GM18519 (cell line): ENCODE results near the gene ALLC.

Experiments
- ATAC-seq: cut with Tn5 transposase; IDR thresholded peaks from one replicate; pipeline ENCODE4 v1.9.1; 2021; ENCODE audit warnings: mild to moderate bottlenecking, moderate library complexity; ENCODE audit not compliant: unreplicated experiment, low FRiP score

ALLC gene

DNA sequence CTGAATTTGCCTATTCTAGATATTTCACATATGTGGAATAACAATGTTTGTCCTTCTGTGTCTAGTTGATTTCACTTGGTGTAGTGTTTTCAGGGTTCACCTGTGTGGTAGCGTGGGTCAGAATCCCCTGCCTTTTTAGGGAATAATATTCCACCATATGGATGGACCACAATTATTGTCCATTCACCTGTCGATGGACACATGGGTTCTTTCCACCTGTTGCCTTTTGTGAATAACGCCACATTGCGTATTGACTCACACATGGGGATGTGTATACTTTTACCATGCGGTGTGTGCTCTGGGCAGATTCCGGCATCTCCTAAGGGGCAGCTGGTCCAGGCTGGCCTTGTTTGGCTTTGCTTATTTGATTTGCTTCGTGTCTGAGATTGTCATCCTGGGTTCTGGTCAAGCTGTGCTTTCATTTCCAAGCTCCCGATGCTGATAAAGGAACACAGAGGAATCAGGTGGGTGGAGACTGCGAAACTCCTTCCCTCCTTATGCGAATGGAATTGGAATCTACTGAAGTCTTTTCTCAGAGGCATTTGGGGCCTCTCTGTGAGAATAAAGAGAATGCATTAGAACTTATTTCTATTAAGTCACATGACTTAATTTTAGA is 18.9 kb upstream of the ALLC start:
- no peak for ATAC-seq

DNA sequence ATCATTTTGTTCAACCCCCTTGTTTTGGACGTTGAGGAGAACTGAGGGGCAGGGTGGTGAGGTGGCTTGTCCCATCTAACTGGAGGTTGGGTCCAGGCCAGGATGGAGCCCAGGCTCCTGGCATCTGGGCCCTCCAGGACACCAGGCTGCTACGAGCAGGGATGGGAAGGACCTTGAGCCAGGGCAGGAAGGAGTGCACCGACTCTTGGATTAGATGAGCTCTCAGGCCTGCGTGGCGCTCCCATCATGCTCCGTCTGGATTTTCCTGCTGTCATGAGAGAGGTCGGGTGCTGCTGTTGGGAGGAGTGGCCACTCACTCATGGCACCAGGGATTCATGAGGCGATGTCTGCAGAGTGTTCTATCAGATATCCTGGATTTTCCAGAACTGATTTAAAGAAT is 18.3 kb upstream of the ALLC start:
- no peak for ATAC-seq

DNA sequence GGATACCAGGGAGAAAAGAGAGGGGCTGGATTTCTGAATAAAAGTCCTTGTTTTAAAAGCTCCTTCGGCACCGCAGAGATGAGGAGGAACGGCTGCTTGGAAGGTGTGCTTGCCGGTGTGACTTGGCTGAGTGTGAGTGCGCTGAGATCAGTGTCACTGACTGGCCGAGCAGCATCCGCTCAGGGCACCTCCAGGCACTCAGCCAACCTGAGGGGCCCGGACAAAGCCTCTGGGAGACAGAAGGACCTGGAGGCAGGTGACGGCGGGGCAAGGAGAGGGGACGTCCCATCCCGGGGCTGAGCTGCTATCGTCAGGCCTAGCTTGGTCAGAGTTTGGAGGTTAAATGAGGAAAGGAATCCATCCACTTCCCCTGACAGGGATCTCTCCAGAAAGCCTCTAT is 16.8 kb upstream of the ALLC start:
- ATAC-seq, result no peak

DNA sequence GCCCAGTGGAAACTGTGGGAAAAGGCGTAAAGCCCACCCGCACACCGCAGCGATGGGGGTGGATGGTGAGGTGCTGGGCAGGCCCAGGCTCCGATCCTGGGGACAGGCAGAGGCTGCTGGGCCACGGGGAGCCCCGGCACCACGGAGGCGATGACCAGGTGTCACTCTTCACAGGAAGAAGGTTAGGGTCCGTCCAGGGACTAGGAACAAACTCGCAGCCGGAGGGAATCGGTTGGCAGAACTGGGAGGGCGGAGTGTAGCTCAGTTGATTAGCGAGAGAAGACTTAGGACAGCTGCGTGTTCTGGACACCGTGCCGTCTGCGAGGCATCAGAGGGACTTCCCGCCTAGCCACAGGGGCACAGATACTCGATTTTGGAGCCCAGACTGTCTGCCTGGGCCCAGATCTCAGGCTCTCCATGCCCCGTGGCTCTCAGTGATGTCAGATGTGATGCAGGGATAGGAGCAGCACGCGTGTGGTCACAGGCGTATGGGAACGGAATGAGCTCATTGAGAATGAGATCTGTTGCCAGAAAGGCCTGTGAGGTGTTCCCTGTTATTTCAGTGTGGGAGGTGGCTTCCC is 16.1 kb upstream of the ALLC start:
- no peak for ATAC-seq

DNA sequence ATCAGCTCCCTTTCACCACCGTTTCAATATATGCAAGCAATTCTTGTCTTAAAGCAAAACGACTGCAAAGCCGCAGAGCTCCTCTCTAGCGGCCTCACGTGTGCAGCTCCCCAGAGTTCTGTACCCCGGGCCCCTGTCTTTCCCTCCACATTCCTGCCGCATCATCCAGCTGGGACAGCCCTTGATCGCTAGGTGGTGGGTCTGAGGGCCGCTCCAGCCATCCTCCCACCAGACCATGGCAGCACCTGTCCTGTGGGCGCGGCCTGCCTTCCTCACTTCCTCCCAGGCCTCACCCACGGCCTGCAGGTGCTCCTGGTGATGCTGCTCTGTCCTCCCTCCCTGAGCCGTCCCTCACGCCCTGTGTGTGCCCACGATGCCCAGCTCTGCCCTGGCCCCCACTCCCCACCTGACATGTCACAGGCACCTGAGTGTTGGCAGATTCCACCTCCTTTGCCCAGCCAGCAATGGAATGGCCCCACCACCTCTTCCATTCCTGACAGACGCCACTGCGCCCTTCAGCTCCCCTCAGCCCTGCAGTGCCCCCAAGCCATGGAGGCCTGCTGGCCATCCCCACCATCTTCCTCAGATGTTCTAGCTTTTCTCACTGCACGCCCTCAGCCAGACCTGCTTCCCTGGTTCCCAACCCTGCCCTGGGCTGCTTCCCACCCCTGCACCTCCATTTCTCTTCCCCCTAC is 15.3 kb upstream of the ALLC start:
- ATAC-seq, result no peak

DNA sequence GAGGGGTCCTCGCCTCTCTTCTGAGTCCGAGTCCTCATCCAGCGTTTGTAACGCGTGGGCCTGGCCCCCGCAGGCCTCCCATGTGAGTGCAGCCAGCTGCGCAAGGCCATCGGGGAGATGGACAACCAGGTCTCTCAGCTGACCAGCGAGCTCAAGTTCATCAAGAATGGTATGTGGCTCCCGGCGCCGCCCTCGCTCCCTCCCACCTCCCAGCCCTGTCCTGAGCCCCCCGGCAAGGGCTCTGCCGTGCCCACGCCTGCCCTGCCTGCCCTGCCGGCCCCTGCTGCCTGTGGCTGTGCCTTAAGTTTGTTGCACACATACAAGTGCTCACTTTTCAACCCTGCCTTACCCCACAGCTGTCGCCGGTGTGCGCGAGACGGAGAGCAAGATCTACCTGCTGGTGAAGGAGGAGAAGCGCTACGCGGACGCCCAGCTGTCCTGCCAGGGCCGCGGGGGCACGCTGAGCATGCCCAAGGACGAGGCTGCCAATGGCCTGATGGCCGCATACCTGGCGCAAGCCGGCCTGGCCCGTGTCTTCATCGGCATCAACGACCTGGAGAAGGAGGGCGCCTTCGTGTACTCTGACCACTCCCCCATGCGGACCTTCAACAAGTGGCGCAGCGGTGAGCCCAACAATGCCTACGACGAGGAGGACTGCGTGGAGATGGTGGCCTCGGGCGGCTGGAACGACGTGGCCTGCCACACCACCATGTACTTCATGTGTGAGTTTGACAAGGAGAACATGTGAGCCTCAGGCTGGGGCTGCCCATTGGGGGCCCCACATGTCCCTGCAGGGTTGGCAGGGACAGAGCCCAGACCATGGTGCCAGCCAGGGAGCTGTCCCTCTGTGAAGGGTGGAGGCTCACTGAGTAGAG is 14.4 kb upstream of the ALLC start:
- no peak for ATAC-seq

DNA sequence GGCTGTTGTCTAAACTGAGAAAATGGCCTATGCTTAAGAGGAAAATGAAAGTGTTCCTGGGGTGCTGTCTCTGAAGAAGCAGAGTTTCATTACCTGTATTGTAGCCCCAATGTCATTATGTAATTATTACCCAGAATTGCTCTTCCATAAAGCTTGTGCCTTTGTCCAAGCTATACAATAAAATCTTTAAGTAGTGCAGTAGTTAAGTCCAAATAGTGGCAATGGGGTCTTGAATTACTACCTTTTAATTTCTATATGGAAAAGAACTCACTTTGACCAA is 13.8 kb upstream of the ALLC start:
- ATAC-seq, result peak; percentile 53

DNA sequence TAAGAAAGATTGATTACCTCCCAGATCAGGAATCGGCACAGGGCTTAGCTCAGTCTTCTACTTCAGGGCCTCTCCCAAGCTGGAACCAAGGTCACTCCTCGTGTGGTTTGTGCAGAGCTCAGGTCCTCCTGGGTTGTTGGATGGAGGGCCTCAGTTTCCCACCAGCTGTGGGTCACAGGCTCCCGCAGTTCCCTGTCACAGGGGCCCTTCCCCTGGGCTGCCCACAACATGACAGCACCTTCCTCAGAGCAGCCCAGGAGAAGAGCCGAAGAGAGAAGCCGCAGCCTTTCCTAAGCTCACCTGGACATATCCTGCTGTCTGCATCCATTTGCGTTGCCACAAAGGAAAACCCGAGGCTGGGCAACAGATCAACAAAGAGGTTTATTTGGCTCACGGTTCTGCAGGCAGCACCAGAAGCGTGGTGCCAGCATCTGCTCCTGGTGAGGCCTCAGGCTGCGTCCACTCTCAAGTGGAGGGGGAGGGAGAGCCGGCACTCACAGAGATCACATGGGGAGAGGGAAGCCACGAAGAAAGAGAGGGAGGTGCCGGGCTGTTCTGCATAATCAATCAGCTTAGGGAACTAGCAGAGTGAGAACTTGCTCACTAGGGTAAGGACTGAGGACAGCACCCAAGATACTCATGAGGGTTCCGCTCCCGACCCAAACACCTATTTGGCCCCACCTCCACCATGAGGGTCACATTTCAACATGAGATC is 13.0 kb upstream of the ALLC start:
- ATAC-seq, result no peak

DNA sequence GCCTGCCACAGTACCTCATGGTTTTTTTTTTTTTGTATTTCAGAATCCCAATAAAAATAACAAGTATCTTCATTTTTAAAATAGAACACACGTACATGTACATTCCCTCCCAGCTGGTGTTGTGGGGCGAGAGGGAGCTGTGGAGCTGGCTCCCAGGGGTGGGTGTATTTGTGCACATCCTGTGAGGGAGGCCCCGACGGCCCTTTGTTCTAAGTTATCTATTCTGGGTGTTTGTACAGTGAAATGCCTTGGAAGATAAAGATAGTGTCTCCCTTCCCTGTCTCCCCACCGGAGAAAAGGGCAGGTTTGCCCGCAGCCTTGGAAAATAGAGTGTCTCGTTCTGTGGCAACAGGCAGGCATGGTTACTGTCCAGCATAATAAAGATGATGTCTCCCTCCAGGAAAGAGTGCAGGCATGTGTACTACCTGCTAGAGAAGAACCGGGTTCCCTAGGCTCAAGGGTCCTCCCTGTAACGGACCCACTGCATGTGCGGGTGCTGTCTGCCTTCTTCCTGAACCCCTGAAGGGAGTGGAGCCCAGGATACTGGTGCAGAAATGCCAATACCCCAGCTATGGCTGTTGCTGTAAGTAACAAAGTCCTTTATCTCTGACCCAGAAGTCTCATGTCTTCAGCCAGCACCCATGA is 12.1 kb upstream of the ALLC start:
- ATAC-seq, result no peak

DNA sequence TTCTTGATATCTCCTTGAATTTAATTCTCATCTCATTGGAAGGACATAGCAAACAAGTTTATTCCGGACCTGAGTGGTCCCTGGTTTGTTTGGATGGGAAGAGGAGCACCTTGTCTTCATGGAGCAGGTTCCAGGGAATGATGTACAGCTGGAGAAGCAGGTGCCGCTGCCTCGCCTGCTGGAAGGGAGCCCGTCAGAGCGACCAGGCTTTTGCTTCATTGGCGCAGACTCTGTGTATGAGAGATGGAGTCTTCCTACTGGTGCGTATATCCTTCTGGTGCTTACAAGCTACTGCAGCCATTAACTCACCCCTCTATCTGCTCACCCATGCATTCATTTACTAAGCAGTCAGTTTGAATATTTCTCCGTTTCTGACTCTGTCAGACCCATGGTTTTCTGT is 11.6 kb upstream of the ALLC start:
- ATAC-seq, result no peak

DNA sequence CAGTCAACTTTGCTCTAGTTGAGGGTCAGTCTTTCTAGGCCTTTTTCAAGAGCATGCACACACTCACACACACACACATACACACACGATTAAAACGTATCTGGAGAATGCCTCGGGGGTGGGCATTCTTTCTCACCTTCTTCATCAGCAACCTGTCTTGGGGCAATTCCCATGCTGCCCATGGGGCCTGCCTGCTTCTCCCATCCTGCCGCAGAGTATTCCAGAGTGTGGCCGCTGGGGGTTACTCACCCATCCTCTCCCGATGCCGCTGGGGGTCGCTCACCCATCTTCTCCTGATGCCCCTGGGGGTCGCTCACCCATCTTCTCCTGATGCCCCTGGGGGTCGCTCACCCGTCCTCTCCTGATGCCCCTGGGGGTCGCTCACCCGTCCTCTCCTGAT is 10.8 kb upstream of the ALLC start:
- ATAC-seq, result no peak

DNA sequence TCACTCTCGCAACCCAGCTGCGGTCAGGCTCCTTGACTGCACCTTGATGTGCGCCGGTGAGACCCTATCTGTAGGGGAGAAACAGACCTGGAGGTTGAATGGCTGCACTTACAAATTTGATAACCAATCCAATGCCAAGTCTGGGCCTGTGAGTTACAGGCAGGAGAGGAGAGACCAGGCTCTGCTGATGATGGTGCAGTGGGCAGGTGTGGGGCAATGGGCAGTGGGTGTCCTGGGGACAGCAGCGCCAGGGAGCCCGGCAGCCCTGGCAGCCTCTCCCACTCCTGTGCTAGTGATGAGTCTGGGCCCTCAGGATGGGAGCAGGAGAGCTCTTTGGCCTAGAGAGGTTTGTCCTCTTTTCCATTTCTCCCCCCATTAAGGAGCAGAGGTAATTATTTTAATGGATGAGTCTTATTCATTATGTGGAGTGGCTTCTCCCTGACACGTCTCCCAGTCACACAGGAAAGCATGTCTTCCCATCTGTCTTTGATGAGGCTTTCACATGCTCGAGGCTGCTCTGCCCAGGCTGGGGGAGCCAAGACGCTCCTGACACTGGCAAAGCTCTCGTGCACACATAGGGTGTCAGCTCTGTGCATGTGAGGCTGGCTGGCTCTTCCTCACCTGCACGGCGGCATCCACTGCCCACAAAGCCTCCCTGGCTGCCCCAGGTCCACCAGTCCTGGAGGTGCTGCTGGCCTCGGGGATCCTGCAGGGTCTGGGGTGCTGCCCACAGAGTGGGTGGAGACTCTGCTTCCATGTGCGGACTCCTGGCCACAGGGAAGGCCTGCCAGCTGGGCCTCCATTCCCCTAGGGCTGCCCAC is 10.0 kb upstream of the ALLC start:
- ATAC-seq, result no peak

DNA sequence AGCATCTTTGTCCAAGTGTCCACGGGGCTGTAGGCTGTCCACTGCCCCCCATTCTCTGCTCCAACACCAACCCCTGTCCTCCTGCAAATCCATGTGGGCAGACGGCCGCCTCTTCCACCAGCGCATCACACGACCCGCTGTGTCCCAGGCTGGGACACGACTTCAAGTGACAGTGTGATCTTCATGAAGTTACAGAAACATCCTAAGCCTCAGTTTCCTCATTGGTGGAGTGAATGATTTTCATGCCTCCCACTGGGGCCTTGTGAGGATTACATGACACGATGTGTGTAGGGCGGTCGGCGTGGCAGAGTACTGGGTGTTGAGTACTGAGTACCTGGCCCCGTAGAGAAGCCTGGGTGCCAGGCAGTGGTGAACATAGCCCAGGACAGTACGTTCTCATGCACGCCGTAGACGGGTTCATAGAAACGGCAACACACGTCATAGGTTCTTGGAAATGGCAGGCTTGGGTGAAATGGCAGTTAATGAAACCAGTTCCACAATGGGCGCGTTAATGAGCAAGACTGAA is 9.3 kb upstream of the ALLC start:
- no peak for ATAC-seq

DNA sequence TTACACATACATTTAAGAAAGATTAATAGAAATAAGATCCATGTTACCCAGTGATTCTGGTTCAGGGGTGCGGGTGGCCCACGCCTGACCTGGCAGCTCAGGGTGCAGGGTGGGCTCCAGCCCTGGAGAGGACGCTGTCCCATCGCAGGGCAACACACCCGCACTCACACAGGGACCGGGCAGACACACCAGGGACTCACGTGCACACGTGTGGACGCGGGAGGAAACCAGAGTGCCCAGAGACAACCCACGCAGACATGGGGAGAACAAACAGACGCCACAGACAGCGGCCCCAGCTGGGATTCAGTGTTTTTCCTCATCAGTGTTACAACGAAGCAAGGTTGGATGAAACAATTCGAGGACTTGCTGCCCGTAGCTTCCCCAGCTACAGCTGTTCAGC is 8.4 kb upstream of the ALLC start:
- ATAC-seq, result no peak

DNA sequence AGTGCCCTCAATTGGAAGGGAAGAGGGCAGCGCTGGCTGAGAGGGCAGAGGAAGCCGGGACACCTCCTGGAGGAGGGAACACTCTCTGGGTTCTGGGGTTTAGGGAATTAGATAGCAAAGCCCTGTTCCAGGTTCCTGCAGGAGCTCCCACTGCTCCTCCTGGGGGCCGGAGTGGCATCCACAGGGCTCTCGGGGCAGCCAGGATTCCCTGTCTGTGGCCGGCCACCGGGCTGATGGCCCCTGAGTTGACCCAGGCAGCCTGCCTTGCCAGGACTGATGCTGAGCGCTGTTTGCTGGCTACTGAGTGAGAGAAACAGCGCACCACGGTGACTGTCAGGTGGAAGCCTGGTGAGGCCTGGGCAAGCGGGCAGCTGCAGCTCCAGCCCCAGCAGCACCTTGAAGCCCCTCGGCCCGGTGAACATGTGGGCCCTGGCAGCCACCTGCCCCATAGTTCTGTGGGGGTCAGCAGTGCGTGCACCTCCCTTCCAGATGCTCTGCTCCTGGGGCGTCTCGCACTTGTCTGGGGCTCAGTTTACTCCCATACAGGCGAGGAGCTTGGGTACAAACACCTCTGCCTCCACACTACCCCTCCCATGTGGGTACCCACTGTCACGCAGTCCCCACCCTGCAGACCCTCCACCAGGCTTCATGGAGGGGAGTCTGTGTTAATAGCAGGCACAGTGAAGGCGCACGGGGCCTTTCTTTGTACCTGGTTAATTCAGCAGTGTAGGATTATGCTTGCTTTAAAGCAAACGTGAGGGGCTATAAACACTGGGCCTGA is 7.7 kb upstream of the ALLC start:
- no peak for ATAC-seq

DNA sequence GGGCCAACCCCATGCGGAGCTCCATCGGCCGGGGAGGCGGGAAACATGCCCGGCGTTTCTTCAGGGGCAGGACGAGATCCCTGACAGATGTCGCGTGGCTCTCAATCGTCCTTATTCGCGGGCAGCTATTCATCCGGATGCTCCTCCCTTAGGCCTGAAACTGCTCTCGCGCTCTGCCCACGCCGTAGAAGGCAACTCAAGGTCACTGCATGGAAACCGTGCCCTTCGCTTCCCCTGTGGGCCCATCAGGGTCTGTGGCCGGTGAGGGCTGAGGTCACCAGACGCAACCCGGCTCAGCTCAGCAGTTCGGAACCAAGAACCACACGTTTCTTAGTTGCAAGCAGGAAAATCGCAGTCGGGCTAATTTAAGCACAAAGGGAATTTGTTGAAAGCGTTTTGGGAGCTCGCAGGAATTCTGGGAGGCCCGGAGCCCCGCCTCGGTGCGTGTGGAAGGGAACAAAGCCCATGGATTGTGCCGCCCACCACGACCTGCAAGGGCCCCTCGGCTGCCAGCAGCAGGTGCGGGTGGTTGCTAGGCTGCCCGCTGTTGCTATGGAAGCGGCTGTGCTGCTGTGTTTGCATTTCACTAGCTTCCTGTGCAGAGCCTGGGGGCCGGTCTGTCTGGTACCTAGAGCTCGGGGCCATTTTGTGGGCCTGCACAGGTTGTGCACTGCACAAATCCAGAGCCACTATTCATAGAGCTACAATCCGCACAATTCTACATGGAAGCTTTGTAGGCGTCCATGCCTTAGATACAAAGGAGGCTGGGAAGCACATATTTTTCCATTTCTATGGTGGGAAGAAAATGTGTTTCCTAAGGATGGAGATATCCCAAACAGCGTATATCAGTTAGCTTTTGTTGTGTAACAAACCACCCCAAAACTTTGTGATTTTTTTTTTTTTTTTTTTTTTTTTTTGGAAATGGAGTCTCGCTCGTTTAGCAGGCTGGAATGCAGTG is 6.0 kb upstream of the ALLC start:
- ATAC-seq, result peak; percentile 87

DNA sequence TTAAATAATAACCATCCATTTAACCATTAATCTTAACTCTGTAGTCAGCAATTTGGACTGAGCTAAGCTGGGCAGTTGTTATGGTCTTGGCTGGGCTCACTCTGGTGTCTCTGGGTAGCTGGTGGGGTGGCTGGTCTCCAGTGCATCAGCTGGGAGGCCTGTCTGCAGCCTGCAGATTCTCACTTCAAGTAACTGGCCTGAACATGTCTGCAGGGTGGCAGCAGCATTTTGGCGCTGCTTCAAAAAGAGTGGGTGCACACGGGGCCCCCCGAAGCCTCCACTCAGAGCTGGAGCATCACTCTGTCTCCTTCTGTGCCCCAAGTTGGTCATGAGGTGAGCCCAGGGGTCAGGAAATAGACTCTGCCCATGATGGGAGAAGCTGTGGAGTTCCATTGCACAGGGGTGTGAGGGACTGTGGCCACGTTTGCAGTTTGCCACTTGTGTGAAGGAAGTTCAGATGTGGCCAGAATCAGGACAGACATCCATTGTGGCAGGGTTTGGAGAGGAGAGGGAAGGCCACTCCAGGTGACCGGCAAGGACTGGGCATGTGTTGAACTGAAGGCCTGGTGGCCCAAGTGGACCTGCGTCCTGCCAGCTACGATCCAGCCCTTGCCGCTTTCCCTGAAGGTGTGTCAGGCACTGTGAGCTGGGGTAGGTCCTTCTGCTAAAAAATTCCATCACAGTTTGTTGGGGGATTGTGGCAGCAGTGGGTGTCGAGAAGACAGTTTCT is 4.9 kb upstream of the ALLC start:
- ATAC-seq, result no peak
